ENCODE results near the gene ASB3. TPM values are rescaled to one million over a fixed set of nuclear protein-coding genes. Genes with fewer than 3 reads are reported as not detected.
A peak's percentile ranks its signal among the peaks of the same experiment; 100 is the strongest.

The ASB3 gene
- polyA plus RNA-seq, 2 of the 4 experiments (the other 2 are of a cell fraction) = 13.5 to 35.9 TPM

DNA sequence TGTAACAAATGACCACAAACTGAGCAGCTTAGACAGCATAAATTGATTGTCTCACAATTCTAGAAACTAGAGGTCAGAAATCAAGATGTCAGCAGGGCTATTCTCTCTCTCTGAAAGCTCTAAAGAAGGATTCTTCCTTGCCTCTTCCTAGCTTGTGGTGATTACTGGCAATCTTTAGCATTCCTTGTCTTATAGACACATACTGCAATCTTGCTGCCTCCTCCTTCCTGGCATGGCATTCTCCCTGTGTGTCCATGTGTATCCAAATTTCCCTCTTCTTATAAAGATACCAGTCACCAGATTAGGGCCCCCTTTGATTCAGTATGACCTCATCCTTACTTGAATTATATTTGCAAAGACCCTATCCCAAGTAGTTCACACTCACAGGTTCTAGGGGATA is 2.3 kb downstream of the ASB3 start:
- no peak for FAIRE-seq
- no peak overlapping the region for H3K27ac ChIP-seq
- CTCF ChIA-PET = no interaction called here

DNA sequence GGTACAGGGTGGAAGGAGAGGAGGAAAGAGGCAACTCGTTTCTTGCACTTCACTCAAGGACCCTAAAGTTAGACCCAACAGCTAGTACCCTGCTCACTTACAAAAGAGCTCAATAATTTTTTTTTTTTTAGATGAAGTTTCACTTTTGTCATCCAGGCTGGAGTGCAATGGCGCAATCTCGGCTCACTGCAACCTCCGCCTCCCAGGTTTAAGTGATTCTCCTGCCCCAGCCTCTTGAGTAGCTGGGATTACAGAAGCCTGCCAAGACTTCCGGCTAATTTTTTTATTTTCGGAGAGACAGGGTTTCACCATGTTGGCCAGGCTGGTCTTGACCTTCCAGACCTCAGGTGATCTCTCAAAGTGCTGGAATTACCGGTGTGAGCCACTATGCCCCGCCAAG is 4.1 kb downstream of the ASB3 start:
- 85% methylated on average over 8 of the region's 8 CpGs for whole genome bisulfite sequencing (ENCODE audit: missing lambda C conversion rate)
- no peak overlapping the region for H3K4me2 ChIP-seq
- ATAC-seq (no peak), FAIRE-seq (no peak), DNase-seq (ENCODE audit: low read depth in 1 of 2, low spot score in 1 of 2) (no peak)
- no peaks in the 10 kb centered on the region for H3K9me3 ChIP-seq
- H3K27ac ChIP-seq = no peak overlapping the region
- peaks cover 10% of the 10 kb centered on the region for H3K4me1 ChIP-seq
- ChIA-PET CTCF (interaction anchor here (0.6 kb wide), 1 partner anchor 33 kb away, joined by 4 read pairs; no protein-coding TSS in a partner anchor), POLR2A (interaction anchor here (1.1 kb wide), 1 partner anchor 15 kb away, joined by 4 read pairs; the partner anchor contains the start of gene CHAC2)
- TF ChIP-seq, protein P1, sequence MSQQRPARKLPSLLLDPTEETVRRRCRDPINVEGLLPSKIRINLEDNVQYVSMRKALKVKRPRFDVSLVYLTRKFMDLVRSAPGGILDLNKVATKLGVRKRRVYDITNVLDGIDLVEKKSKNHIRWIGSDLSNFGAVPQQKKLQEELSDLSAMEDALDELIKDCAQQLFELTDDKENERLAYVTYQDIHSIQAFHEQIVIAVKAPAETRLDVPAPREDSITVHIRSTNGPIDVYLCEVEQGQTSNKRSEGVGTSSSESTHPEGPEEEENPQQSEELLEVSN (IDR thresholded peaks at IDR 0.05; ENCODE audit: borderline replicate concordance, low read depth) = no peak
- no peak overlapping the region for H3K4me3 ChIP-seq

More for the DNA sequence above, 2.3 kb downstream of the ASB3 start:
- POLR2A ChIA-PET = interaction anchor here (0.7 to 5.0 kb wide), 2 partner anchors 17 to 213 kb away, joined by 3 to 39 read pairs; partner anchors contain the start of gene CHAC2
- Histone ChIP-seq H3K4me3 (no peak overlapping the region), H3K4me1 (peaks cover 17% of the 10 kb centered on the region), H3K9me3 (no peaks in the 10 kb centered on the region), H3K4me2 (peak overlapping the region; percentile 90; the same call in 2 of the 3 replicates)
- no peak for DNase-seq (ENCODE audit: low read depth in 1 of 2, low spot score in 1 of 2)
- TF ChIP-seq MAZ (IDR thresholded peaks at IDR 0.05; ENCODE audit: borderline replicate concordance, low read depth, low read length) = no peak
- no peak for TF ChIP-seq EHMT2 (IDR thresholded peaks at IDR 0.05; ENCODE audit: low read depth)
- no peak for TF ChIP-seq TFCP2L1 (CRISPR knock-in tag; IDR thresholded peaks at IDR 0.05)
- TF ChIP-seq BHLHE40 (IDR thresholded peaks at IDR 0.05; ENCODE audit: low read depth, low read length) = no peak
- no peak for TF ChIP-seq POLR2A (IDR thresholded peaks at IDR 0.05; ENCODE audit: low read length)
- ATAC-seq = no peak

DNA sequence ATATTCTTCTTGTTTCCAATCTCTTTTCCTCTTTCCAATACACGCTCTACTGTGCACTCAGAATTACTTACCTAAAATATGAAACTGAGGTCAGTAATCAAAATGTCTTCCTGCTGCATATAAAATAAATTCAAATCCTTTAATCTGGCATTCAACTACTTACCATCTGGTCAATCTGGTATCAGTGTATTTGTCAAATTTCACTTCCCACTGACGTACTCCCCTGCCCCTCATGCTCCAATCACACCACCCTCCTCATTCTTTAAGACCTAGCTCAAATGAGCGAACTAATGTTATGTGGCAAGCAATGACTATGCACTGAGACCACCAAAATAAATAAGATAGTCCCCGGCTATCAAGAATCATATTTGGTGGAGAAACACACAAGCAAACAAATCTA is 6.7 kb downstream of the ASB3 start:
- POLR2A ChIA-PET = no interaction called here
- ATAC-seq = no peak
- no peak overlapping the region for H3K4me2 ChIP-seq
- TF ChIP-seq FOSL2 (IDR thresholded peaks at IDR 0.05) = no peak
- TF ChIP-seq FOSL2 (CRISPR knock-in tag; IDR thresholded peaks at IDR 0.05) = no peak
- no peak for TF ChIP-seq RFX5 (IDR thresholded peaks at IDR 0.05)
- no peak for TF ChIP-seq EHMT2 (IDR thresholded peaks at IDR 0.05; ENCODE audit: low read depth)
- CTCF ChIA-PET = no interaction called here
- no peak overlapping the region for H3K27ac ChIP-seq
- DNase-seq (ENCODE audit: low read depth in 1 of 2, low spot score in 1 of 2) = no peak
- 89% methylated on average over 4 of the region's 4 CpGs for WGBS (ENCODE audit: missing lambda C conversion rate)
- H3K4me3 ChIP-seq = no peak overlapping the region
- H3K4me1 ChIP-seq = peaks cover 4% of the 10 kb centered on the region; the same call in 1 of the 3 replicates
- FAIRE-seq = no peak
- no peaks in the 10 kb centered on the region for H3K9me3 ChIP-seq

DNA sequence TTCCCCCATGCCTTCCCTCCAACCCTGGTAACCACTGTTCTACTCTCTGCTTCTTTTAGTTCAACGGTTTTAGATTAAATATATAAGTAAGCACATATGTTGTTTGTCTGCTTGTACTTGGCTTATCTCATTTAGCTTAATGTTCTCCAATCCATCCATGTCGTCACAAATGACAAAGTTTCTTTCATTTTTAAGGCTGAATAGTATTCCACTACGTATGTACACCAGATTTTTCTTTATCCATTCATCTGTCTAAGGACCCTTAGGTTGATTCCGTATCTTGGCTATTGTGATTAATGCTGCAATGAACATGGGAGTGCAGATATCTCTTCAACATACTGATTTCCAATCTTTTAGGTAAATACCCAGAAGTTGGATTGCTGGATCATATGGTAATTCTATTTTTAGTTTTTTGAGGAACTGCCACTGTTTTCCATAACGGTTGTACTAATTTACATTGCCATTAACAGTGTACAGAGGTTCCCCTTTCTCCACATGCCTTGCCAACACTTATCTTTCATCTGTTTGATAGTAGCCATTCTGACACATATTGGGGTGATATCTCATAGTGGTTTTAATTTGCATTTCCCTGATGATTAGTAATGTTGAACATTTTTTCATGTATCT is 8.1 kb downstream of the ASB3 start:
- no peak for FAIRE-seq
- no peak overlapping the region for H3K4me2 ChIP-seq
- TF ChIP-seq, protein P2, sequence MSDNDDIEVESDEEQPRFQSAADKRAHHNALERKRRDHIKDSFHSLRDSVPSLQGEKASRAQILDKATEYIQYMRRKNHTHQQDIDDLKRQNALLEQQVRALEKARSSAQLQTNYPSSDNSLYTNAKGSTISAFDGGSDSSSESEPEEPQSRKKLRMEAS (IDR thresholded peaks at IDR 0.05) = no peak
- TF ChIP-seq EP300 (IDR thresholded peaks at IDR 0.05) (no peak), MAFK (IDR thresholded peaks at IDR 0.05; ENCODE audit: partially characterized antibody) (no peak), NFE2L2 (conservative IDR thresholded peaks at IDR 0.05; ENCODE audit: low read length) (no peak), KDM1A (IDR thresholded peaks at IDR 0.05; ENCODE audit: low read depth) (no peak), JUN (IDR thresholded peaks at IDR 0.05) (no peak), MAZ (IDR thresholded peaks at IDR 0.05; ENCODE audit: borderline replicate concordance, low read depth, low read length) (no peak), CEBPB (IDR thresholded peaks at IDR 0.05) (no peak)
- TF ChIP-seq, protein P3, sequence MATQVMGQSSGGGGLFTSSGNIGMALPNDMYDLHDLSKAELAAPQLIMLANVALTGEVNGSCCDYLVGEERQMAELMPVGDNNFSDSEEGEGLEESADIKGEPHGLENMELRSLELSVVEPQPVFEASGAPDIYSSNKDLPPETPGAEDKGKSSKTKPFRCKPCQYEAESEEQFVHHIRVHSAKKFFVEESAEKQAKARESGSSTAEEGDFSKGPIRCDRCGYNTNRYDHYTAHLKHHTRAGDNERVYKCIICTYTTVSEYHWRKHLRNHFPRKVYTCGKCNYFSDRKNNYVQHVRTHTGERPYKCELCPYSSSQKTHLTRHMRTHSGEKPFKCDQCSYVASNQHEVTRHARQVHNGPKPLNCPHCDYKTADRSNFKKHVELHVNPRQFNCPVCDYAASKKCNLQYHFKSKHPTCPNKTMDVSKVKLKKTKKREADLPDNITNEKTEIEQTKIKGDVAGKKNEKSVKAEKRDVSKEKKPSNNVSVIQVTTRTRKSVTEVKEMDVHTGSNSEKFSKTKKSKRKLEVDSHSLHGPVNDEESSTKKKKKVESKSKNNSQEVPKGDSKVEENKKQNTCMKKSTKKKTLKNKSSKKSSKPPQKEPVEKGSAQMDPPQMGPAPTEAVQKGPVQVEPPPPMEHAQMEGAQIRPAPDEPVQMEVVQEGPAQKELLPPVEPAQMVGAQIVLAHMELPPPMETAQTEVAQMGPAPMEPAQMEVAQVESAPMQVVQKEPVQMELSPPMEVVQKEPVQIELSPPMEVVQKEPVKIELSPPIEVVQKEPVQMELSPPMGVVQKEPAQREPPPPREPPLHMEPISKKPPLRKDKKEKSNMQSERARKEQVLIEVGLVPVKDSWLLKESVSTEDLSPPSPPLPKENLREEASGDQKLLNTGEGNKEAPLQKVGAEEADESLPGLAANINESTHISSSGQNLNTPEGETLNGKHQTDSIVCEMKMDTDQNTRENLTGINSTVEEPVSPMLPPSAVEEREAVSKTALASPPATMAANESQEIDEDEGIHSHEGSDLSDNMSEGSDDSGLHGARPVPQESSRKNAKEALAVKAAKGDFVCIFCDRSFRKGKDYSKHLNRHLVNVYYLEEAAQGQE (IDR thresholded peaks at IDR 0.05) = no peak
- TF ChIP-seq, protein P4, sequence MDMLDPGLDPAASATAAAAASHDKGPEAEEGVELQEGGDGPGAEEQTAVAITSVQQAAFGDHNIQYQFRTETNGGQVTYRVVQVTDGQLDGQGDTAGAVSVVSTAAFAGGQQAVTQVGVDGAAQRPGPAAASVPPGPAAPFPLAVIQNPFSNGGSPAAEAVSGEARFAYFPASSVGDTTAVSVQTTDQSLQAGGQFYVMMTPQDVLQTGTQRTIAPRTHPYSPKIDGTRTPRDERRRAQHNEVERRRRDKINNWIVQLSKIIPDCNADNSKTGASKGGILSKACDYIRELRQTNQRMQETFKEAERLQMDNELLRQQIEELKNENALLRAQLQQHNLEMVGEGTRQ (IDR thresholded peaks at IDR 0.05) = no peak
- TF ChIP-seq, protein P1 (IDR thresholded peaks at IDR 0.05; ENCODE audit: borderline replicate concordance, low read depth) = no peak
- TF ChIP-seq, protein P5, sequence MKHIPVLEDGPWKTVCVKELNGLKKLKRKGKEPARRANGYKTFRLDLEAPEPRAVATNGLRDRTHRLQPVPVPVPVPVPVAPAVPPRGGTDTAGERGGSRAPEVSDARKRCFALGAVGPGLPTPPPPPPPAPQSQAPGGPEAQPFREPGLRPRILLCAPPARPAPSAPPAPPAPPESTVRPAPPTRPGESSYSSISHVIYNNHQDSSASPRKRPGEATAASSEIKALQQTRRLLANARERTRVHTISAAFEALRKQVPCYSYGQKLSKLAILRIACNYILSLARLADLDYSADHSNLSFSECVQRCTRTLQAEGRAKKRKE (CRISPR knock-in tag; IDR thresholded peaks at IDR 0.05; ENCODE audit: low read depth) = no peak
- DNase-seq (ENCODE audit: low read depth in 1 of 2, low spot score in 1 of 2) = no peak
- no peaks in the 10 kb centered on the region for H3K9me3 ChIP-seq
- no peaks in the 10 kb centered on the region for H3K4me1 ChIP-seq
- POLR2A ChIA-PET = no interaction called here
- ATAC-seq = no peak
- H3K4me3 ChIP-seq = no peak overlapping the region
- WGBS (ENCODE audit: missing lambda C conversion rate) = 76% methylated on average over 5 of the region's 5 CpGs
- CTCF ChIA-PET = interaction anchor here (0.7 to 1.6 kb wide), 2 partner anchors 8 to 10 kb away, joined by 3 to 4 read pairs; no protein-coding TSS in a partner anchor
- H3K27ac ChIP-seq = no peak overlapping the region
